Fibroblast of skin of left quadriceps (primary cell): ENCODE results near the gene URB2.
"Not testable (repeated sequence)": the region's sequence is repeated elsewhere in the genome, so short reads cannot be mapped to it uniquely, and the experiment has no call there.

Experiments
- DNase-seq, 2 experiments: peaks; one replicate each; pipeline ENCODE4 v3.0.0-alpha.2; 2013; ENCODE audit warnings: low read depth in 2 of 2

Gene URB2

DNA sequence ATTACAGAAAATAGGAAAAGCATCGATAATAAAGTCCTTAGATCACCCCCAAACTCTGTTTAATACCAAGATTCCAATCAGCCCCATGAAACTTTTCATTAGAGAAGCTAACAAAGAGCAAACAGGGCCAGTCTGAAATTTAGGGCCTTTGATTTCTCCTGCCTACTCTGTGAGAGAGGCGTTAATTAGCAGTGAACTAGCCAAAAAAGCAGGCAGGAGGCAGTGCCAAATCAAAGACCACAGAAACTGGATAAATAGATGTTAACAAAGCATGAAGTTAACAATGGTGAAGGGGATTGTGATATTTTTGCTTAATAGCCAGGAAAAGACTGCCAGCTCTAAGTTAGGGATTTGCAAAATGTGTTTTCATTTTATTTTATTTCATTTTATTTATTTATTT is 11.3 kb upstream of the URB2 start:
- no peak for DNase-seq

DNA sequence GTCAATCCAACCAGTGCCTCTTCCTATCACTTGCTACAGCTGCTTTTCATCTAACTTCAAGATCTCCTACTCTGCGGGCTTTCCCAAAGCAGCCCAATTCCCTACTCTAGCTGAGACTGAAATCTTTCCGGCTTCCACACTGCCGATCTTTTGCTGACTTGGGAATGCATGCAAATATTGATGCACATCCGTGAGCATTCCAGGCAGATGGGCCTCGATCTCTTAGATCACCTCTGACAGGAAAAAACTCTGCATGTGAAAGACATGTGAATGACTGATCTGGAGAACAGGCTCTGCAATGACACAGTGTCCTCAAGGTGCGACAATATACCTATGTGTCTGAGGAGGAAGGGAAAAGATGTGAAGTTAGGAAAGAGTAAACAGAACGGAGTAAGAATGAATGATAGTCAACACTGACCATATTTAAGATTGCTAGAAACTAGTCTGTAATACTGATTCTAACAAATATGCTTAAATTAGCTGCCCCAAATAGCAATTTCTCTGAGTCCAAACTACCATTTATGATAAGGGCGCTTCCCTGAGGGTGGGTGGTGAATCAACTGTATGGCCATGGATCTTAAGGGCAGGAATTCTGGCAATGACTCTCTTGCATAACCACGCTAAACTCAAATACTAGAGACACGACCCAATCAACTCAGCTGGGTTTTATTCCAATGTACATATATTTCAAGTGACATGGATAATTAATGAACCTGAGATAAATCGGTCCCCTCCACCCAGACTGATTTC is 8.5 kb upstream of the URB2 start:
- DNase-seq = no peak

DNA sequence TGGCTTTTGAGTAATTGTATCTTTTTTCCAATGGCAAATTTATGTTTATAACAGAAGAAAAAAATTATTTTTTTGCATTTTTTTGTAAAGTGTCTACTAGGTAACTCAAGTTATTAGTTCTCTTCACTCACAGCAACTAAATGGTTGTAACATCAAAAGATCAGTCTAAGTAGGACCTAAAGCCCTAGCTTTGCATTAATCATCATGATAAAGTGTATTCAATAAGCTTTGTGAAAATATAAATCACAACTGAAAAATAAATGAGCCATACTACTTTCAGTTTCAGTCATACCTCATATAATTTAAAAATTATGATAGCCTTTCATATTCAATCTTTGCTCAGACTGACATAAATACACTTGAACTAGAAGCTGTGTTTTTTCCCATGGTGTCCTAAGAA is 7.0 kb upstream of the URB2 start:
- DNase-seq = no peak

DNA sequence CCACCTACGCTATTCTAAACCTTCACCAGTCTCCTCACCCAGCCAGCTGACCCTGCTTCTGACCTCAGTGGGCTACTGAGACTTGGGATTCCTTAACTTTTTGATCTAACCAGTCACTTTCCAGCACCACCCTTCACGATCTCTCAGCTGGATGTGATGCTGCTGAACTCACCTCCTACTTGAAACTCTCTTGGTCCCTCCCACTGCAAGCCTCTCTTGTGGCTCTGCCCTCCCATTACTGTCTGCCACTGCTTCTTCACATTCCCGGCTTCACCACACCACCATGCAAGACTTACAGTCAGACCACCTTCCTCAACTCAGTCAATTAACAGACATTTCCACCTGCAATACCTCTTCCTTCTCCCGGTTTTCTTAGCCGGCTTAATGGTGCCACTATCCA is 6.4 kb upstream of the URB2 start:
- no peak for DNase-seq

DNA sequence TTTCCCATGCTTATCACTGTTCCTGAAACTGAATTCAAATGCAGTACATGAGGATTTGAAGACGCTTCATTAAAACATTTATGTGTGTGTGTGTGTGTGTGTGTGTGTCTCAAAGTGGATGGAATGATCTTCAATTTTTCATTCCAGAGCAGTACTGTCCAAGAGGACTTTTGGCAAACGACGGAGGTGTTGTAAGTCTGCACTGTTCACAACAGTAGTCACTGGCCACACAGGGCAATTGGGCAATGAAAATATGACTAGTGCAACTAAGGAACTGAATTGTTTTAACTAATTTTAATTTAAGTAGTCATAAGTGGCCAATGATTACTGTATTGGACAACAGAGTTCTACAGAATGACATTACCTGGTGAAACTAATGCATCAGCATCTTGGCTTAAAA is 5.2 kb upstream of the URB2 start:
- no peak for DNase-seq

DNA sequence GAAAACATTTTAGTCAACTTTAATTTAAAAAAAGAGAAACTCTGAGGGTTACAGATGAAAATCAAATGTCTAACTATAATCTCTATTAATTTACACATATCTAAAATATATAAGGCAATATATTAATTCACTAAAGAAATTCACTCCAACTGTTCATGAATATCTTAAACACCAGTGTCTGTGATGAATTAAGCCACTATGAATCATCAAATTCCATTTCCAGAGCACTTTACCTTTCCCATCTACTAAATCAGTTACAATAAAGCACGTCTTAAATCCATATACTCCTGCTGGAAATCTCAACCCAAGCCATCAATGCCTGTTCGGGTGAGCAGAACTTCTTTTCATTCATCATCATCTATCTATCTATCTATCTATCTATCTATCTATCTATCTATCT is 4.4 kb upstream of the URB2 start:
- no peak for DNase-seq

DNA sequence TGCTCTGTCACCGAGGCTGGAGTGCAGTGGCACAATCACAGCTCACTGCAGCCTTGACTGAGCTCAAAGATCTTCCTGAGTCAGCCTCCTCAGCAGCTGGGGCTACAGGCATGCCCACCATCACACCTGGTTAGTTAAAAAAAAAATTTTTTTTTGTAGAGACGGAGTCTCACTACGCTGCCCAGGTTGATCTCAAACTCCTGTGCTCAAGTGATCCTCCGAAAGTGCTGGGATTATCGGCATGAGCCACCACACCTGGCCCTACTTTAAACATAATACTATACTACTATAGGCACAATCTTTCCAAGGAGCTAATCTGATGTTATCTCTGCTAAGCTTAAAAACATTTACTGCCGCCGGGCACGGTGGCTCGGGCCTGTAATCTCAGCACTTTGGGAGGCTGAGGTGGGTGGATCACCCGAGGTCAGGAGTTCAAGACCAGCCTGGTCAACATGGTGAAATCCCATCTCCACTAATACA is 3.4 kb upstream of the URB2 start:
- DNase-seq = not testable (repeated sequence)

DNA sequence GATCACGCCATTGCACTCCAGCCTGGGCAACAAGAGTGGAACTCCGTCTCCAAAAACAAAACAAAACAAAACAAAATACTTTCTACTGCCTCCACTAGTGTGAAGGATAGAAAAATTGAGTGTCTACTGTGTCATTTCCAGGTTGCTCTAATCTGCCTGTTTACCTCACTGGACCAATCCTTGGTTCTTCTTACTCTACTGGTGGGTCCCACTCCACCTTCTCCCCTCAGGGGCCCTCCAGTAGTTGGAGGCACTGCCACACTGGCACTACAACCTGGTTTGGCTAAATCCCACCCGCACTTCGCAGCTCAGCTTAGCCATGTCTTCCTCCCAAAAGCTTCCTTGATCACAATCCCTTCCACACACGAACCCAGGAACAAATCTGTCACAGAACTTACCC is 2.8 kb upstream of the URB2 start:
- no peak for DNase-seq

DNA sequence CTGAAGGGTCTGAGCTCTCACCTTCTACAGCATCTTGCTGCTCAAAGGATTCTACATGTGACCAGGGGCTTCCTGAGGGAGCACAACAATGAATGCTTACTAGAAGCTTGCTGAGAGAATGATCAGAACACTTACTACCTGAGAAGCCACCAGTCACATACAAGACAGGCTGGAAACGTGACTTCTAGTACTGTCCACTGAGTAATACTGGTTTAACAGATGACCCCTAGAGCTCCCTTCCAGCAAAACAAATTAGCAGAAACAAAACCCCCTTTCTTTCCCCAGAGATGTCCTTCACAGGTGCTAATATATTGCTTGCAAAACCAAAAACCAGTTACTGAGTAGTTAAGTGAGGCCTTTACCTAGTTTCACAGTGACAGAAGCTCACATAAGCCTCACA is 2.2 kb upstream of the URB2 start:
- DNase-seq = no peak

DNA sequence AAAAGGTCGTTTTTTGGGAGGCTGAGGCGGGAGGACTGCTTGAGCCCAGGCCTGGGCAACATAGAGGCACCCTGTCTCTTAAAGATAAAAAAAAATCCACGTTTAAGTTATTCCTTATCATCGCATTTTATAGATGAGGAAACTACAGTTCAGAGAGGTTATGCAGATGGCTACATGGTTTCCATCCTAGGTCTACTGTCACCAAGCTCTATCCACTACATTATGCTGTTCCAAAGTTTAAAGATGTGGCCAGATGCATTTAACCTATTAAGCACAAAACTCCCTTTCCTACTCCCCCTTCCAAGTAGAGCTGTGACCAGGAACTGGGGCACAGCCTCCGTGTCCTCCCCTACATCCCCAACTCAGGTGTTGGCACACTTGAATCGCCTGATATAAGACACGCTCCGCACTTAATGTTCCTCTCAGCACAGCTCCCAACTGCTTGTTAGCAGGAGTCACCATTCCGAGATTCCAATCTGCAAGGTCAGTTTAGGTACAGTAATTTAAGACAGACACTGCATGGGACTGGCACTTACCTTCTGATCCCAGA is 1.5 kb upstream of the URB2 start:
- DNase-seq = no peak

DNA sequence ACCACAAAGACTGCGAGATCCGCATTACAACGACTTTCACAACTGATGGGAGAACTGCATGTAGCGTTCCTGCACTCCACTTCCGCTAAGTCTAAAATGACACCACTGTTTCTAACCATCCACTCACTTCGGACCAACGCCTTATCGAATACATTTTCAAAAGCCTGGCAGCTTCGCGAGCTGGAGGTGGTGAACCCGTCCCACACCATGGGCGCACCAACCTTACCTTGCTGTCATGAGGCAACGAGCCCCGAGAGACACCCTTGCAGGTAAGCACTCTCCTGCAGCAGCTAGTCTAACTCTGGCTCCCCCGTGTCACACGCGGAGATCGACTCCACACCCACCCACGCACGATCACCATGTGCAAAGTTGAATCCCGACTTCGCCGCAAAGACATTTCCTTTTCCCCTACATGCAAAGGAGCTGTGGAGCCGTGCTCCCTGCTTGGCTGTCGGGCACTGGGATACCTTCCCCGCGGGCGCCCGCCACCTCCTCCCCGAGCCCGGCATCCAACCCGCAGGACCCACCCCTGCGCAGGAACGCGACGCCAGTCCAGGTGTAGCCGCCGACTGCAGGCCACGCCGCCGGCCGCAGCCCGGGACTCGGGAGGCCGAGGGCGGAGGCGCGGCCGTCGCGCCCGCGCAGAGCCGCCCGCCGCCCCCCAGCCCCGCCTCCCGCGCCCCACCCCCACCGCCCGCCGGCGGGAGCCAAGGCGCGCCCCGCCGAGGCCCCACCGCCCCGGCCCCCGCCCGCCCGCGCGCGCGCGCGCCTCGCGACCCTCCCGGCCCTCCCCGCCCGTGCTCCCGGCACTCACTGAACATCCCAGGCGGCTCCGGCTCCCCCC is 754 bp upstream of the URB2 start:
- no peak for DNase-seq

DNA sequence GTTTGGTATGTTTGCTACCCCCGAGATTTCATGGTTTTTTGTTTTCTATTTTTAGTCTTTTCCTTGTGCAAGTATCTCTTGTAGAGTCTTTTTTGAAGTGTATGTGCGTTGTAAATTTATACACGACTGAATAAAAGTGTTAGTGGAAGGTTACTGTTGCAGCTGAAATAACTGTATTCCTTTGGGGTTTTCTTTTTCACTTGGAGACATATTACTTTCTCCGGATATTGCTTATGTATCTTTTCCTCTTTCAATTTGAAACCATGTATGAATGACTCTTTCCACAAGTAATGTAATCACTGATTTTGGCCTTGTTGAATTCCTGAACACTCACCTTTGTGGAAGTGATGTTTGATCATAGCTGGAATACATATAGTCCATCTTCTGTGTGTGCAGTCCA is 956 bp downstream of the URB2 start:
- no peak for DNase-seq

DNA sequence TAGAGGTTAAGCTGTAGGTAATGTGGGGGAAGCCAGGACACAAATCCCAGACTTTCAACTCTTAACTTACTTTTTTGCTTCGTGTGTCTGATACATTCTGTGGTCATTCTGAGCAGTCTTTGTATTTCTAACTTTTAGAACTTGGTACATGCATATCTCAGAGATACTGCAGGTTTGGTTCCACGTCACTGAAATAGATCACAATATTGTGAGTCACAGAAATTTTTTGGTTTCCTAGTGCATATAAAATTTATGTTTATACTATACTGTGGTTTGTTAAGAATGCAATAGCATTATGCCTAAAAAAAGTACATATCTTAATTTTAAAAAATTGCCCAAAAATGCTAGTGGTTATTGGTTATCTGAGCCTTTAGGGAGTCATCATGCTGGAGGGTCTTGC is 3.2 kb downstream of the URB2 start:
- peak; percentile 36 to 38 for DNase-seq

DNA sequence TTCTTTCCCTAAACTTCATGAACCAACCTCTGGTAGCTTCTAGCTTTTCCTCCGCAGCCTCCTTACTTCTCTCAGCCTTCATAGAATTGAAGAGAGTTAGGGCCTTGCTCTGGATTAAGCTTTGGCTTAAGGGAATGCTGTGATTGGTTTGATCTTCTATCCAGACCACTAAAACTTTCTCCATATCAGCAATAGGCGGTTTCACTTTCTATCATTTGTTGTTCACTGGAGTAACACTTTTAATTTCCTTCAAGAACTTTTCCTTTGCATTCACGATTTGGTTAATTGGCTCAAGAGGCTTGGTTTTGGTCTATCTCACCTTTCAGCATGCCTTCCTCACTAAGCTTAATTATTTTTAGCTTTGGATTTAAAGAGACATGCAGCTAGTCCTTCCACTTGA is 5.1 kb downstream of the URB2 start:
- no peak for DNase-seq

DNA sequence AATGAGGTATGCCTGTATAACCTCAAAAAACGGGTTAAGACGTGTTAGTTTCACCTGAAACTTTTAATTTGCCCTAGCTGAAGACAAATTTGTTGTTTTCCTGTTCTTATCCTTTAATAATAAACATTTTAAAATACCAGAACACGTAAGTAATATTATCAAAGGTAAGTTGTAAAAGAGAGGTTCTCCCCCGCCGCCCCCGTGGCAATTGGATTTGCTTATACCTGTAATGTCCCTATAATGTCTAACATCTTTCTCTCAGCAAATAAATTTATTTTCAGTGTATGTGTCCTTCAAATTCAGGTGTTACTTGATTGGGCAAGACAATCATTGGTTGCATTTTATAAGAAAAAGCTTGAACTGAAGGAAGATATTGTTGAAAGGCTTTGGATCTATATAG is 5.9 kb downstream of the URB2 start:
- DNase-seq = no peak

DNA sequence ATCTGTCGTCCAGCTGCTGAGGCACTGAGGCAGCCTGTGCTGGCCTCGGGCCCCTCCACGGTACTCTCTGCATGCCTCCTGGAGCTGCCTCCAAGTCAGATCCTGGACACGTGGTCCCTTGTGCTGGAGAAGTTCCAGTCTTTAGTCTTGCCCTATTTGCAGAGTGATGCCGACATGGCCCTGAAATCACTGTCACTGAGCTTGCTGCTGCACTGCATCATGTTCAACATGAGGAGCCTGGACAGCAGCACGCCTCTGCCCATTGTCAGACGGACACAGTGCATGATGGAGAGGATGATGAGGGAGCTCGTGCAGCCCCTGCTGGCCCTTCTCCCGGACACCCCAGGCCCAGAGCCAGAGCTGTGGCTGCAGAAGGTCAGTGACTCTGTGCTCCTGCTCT is 10.0 kb downstream of the URB2 start:
- no peak for DNase-seq

DNA sequence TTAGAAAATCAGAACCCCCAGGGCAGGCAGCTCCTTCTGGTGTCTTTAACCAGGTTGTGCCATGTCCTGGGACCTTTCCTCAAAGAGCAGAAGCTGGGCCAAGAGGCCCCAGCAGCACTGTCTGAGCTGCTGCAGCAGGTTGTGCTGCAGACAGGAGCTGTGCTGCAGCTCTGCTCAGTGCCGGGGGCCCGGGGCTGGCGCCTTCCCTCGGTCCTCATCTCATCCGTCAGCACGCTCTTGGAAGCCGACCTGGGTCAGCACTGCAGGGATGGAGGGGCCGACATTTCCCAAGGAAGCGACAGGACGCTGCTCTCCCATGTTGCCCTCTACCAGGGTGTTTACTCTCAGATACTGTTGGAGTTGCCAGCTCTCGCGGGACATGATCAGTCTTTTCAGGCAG is 11.7 kb downstream of the URB2 start:
- no peak for DNase-seq

DNA sequence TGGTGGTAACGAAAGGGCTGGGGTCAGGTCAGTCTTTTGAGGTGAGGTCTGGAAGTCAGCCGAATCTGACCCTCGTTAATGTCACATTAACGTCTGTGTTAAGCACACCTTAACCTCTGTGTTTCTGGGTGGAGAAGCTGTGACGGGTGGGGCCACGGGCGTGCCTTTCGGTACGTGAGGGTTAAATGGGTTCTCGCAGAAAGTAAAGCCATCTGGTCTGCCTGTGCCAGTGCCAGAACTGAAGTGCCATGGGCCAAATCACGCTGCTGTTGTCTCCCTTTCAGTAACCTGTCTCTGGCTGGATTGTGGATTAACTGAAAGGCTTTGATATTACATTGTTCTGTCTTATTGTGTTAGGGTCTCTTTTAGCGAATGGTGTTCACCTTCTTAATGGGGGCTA is 14.4 kb downstream of the URB2 start:
- DNase-seq = no peak

DNA sequence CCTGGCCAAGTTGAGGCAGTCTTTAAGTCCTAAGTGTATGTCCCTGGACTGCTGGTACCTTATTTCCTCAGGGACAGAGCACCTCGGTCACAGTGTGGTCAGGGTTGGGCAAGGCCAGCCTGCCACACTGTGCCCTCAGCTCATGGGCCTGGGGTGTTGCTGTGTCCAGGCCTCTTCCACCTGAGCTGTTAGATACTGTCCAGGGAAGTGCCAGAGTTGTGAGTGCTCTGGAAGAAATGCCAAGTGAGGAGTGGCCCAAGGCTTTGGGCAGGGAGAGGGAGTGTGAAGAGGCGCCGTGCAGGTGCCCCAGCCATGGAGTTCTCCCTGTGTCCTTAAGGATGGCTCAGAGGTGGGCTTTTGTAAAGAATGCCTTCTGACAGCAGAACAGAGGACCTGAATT is 15.3 kb downstream of the URB2 start:
- no peak for DNase-seq

DNA sequence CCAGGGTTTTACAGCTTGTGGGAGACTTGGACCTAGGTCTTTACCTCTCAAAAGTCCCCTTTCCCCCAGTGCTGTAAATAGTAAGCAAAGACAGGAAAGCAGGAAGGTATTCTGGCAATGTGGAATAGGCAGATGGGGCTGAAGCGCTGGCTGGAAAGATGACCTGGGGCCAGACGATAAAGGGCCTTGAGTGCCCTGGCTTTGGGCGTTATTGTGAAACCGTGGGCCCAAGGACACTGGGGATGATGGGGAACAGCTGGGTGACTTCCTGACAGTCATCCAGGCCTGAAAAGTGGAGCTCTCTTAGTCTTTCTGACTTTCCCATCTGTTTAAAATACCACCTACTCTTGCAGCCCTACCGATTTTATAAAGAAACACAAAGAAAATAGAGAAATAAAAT is 16.3 kb downstream of the URB2 start:
- DNase-seq = no peak

DNA sequence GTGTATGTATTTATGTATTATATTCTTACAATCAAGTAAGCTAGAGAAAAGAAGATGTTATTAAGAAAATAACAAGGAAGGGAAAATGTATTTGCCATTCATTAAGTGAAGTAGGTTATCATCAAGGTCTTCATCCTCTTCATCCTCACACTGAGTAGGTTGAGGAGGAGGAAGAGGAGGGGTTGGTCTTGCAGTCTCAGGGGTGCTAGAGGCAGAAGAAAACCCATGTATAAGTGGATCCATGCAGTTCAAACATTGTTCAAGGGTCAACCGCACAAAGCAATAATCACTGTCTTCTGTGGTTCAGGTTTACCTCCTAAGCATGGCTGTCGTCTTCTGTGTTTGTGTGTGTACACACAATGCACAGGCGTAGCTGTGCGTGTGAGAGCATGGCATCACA is 16.9 kb downstream of the URB2 start:
- DNase-seq = no peak

DNA sequence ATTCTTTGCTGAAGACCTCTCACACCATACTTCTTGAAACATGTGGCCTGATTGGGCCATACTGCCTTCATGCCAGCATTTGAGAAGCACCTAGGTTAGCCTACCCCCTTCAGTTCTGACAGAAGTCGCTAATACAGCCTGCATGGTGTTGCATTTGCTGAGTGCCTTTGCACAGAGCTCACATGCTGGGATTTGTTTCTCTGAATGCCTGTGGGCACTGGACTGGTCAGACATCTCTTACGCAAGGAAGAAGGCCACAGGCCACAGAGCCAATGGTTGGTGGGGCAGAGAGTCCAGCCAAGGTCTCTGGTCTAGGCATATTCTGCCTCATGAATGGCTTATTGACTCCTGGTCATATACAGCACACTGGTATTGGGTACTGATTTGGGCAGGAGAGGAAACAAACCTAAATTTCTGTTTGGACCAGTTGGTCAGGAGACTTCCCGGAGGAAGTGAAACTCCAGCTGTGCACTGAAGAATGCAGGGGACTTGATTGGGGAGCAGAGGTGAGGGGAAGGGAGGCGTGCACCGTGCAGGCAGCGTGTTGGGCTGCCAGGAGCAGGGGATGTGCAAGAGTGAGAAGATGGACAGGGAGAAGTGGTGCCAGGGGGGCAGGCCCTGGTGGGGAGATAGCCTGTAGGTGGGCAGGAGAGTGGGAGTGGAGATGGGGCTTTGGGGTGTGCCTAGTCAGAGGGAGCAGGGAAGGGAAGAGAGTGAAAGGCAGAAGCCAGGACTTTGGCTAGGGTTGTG is 18.1 kb downstream of the URB2 start:
- DNase-seq = no peak
